ENCODE data around the gene ZNF71. TPM values are rescaled to one million over a fixed set of nuclear protein-coding genes. Genes with fewer than 3 reads are reported as not detected.

The ZNF71 gene
- total RNA-seq, 4 donors from 2014 or later, result 4.4 to 10.5 (median 5.6) TPM

DNA sequence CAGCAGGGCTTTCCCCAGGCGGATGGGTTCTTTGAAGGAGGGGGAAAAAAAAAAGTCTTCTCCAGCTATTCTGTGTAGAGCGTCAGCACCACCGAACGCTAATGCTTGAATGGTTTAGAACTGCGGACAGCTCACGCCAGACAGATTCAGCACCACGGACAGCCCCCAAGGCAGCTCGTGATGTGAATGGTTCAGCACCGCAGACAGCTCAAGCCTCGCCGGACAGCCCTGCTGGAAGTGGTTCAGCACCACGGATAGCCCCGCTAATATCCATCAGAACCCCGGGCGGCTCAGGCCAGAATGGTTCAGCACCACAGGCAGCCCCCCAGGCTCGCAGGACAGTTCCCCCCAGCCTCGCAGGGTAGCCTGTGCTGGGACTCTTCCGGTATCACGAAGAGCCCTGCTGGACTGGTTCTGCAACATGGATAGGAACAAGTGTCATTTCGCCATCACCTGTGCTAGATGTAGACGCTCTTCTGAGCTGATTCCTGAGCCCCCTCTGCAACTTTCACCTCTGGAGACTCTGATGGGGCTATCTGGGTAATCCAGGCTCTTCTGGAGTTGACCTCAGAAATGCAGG, 43.0 kb downstream of the ZNF71 start:
- H3K36me3 ChIP-seq, result no peaks in the 10 kb centered on the region
- H3K27ac ChIP-seq, result no peak overlapping the region
- WGBS, 2 donors (ENCODE audit: low coverage in 1 of 2), result 20 to 30% methylated on average over 1 to 20 of the region's 21 CpGs
- TF ChIP-seq POLR2A (IDR thresholded peaks at IDR 0.05) (no peak), POLR2AphosphoS5 (IDR thresholded peaks at IDR 0.05) (no peak), EP300 (IDR thresholded peaks at IDR 0.05; ENCODE audit: low read depth) (no peak)
- TF ChIP-seq, protein P1, sequence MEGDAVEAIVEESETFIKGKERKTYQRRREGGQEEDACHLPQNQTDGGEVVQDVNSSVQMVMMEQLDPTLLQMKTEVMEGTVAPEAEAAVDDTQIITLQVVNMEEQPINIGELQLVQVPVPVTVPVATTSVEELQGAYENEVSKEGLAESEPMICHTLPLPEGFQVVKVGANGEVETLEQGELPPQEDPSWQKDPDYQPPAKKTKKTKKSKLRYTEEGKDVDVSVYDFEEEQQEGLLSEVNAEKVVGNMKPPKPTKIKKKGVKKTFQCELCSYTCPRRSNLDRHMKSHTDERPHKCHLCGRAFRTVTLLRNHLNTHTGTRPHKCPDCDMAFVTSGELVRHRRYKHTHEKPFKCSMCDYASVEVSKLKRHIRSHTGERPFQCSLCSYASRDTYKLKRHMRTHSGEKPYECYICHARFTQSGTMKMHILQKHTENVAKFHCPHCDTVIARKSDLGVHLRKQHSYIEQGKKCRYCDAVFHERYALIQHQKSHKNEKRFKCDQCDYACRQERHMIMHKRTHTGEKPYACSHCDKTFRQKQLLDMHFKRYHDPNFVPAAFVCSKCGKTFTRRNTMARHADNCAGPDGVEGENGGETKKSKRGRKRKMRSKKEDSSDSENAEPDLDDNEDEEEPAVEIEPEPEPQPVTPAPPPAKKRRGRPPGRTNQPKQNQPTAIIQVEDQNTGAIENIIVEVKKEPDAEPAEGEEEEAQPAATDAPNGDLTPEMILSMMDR (IDR thresholded peaks at IDR 0.05), result no peak
- DNase-seq, result no peak
- peaks cover 5% of the 10 kb centered on the region for H3K27me3 ChIP-seq
- H3K4me1 ChIP-seq, result no peaks in the 10 kb centered on the region
- peaks cover 16 to 20% of the 10 kb centered on the region in 2 donors for H3K9me3 ChIP-seq
- H3K4me3 ChIP-seq, result no peak overlapping the region
- intact Hi-C loops (cut with DNase I; ENCODE audit: low total_unique reads) (no loop called here), in situ Hi-C loops (cut with MboI; ENCODE audit: low pct_ligation_motif_present in 1 of 4, low pct_unique_long_range_greater_than_20kb in 1 of 4, low sequenced_read_pairs in 3 of 4) (no loop called here)

DNA sequence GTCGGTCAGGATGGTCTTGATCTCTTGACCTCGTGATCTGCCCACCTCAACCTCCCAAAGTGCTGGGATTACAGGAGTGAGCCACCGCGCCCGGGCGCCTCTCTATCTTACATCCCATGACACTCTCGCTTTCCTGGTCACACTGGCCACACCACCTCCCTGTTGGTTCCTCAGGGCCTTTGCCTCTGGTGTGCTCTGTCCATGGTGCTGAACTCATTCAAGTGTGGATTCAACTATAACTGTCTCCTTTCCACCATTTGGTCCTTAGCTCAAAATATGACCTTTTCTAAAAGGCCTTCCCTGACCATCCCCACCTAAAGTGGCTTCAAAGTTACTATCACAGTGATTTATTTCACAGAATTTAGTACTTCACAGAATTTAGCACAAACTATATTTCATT, 44.1 kb downstream of the ZNF71 start:
- 63% methylated on average over 7 of the region's 7 CpGs; no CpG with 5 or more reads in 1 of the 2 donors for WGBS, 2 donors (ENCODE audit: low coverage in 1 of 2)
- peaks cover 9 to 15% of the 10 kb centered on the region in 2 donors for H3K9me3 ChIP-seq

DNA sequence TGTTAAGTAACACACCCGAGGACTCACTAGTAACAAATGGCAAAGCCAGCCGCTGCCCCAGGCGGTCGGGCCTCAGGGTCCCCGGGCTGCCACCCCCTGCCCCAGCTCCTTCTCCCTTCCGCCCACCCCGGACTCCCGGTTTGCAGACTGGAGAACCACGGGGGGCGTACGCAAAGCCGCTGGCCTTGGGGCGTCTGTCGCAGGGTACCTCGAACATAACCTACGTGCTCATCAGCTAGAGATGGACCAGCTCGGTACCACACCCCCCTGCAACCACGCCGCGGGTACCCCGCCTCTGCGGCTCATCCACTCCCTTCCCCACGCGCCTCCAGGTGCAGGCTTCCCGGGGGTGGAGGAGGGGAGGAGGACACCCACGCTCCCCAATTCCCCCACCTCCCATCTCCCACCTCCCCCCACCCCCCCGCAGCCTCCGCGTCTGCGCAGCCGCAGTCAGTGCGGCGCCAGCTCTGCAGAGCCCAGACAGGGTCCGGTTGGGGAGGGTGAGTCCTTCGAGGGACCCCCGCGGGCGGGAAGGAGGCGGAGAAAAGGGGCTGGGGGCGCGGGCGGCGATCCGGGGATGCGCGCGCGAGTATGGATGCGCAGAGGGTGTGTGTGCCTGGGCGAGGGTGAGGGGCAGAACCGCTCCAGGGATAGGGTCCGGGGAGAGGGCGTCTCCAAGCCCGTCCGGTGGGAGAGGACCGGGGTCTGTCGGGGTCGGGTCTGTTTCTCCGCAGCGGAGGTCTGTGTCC, 47.8 kb downstream of the ZNF71 start, which contains the start of gene SMIM17:
Gene SMIM17, plus strand, starts transcription at position 449 of the 749 bp plus-strand sequence. CDS start 2,509 bp downstream, outside the sequence.
- H3K4me3 ChIP-seq, result no peak within 1 kb of the TSS
- TF ChIP-seq POLR2AphosphoS5 (IDR thresholded peaks at IDR 0.05) (no peak), EP300 (IDR thresholded peaks at IDR 0.05; ENCODE audit: low read depth) (no peak), POLR2A (IDR thresholded peaks at IDR 0.05) (no peak)
- TF ChIP-seq, protein P1 (IDR thresholded peaks at IDR 0.05), result no peak
- peaks cover 13% of the 10 kb centered on the region for H3K27me3 ChIP-seq
- 44 to 47% methylated on average over 25 to 45 of the region's 60 CpGs for WGBS, 2 donors (ENCODE audit: low coverage in 1 of 2)
- H3K4me1 ChIP-seq, result no peaks in the 10 kb centered on the region
- H3K27ac ChIP-seq, result no peak within 1 kb of the TSS
- intact Hi-C loops (cut with DNase I; ENCODE audit: low total_unique reads), result no loop called here
- DNase-seq, result no peak
- in situ Hi-C loops (cut with MboI; ENCODE audit: low pct_ligation_motif_present in 1 of 4, low pct_unique_long_range_greater_than_20kb in 1 of 4, low sequenced_read_pairs in 3 of 4), result no loop called here
- peaks cover 10 to 20% of the 10 kb centered on the region in 2 donors for H3K9me3 ChIP-seq
- H3K36me3 ChIP-seq, result no peaks in the 10 kb centered on the region

More for the DNA sequence above, 44.1 kb downstream of the ZNF71 start:
- TF ChIP-seq POLR2A (IDR thresholded peaks at IDR 0.05) (no peak), POLR2AphosphoS5 (IDR thresholded peaks at IDR 0.05) (no peak), EP300 (IDR thresholded peaks at IDR 0.05; ENCODE audit: low read depth) (no peak)
- TF ChIP-seq, protein P1 (IDR thresholded peaks at IDR 0.05), result no peak
- intact Hi-C loops (cut with DNase I; ENCODE audit: low total_unique reads) (no loop called here), in situ Hi-C loops (cut with MboI; ENCODE audit: low pct_ligation_motif_present in 1 of 4, low pct_unique_long_range_greater_than_20kb in 1 of 4, low sequenced_read_pairs in 3 of 4) (no loop called here)
- Histone ChIP-seq H3K4me1 (no peaks in the 10 kb centered on the region), H3K27ac (no peak overlapping the region), H3K36me3 (no peaks in the 10 kb centered on the region), H3K4me3 (no peak overlapping the region), H3K27me3 (peaks cover 13% of the 10 kb centered on the region)
- no peak for DNase-seq

DNA sequence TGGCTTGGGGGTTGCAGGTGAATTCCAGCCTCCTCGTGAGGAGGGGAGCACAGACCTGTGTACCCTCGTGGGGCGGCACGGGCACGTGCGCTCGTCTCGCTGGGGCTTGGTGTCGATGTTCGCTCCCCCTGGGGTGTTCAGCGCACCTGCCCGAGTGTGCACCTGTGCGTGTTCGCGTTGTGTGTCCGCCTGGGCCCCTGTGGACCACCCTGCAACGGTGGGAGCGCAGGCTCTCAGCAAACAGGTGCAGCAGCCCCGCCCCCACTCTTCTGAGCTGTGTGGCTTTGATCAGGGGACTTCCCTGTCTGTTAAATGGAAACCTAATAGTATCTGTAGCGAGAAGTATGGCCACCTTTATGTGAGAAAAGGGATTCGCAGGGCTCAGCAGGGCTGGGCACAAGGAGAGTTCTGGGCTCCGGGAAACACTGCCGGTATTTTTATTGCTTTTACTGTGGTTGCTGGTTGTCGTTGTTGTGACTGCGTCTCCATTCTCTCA, 48.4 kb downstream of the ZNF71 start:
- no peak for DNase-seq
- 14 to 49% methylated on average over 3 to 10 of the region's 25 CpGs for WGBS, 2 donors (ENCODE audit: low coverage in 1 of 2)
- intact Hi-C loops (cut with DNase I; ENCODE audit: low total_unique reads), result no loop called here

More for the DNA sequence above, 48.4 kb downstream of the ZNF71 start:
- in situ Hi-C loops (cut with MboI; ENCODE audit: low pct_ligation_motif_present in 1 of 4, low pct_unique_long_range_greater_than_20kb in 1 of 4, low sequenced_read_pairs in 3 of 4), result no loop called here
- TF ChIP-seq EP300 (IDR thresholded peaks at IDR 0.05; ENCODE audit: low read depth), result no peak
- no peak for TF ChIP-seq POLR2AphosphoS5 (IDR thresholded peaks at IDR 0.05)
- TF ChIP-seq, protein P1 (IDR thresholded peaks at IDR 0.05), result no peak
- no peak for TF ChIP-seq POLR2A (IDR thresholded peaks at IDR 0.05)
- Histone ChIP-seq H3K36me3 (no peaks in the 10 kb centered on the region), H3K4me1 (no peaks in the 10 kb centered on the region), H3K27me3 (peaks cover 13% of the 10 kb centered on the region), H3K9me3 (peaks cover 8 to 16% of the 10 kb centered on the region in 2 donors), H3K27ac (no peak overlapping the region), H3K4me3 (no peak overlapping the region)

All from transverse colon (tissue), 4 donors.